K562 (cell line): ENCODE data around the gene SSBP1. TPM values are rescaled to one million over a fixed set of nuclear protein-coding genes. Genes with fewer than 3 reads are reported as not detected.

Experiments
- BCOR ChIP-seq: fragments of 450-650 bp; IDR thresholded peaks from 2 replicates; pipeline ENCODE4 v1.6.1; 2016
- CHCHD3 ChIP-seq: fragments of 250-450 bp; sonication (Bioruptor Pico); IDR thresholded peaks from 2 replicates; pipeline ENCODE4 v2.1.2; 2022; ENCODE audit warnings: mild to moderate bottlenecking
- DNMT1 ChIP-seq: fragments of 450-650 bp; IDR thresholded peaks from 2 replicates; pipeline ENCODE4 v1.6.1; 2016; ENCODE audit warnings: antibody characterized with exemption, mild to moderate bottlenecking
- E2F8 ChIP-seq: fragments of 450-650 bp; IDR thresholded peaks from 2 replicates; pipeline ENCODE4 v1.7.1; 2018; ENCODE audit warnings: mild to moderate bottlenecking, low read depth; ENCODE audit not compliant: partially characterized antibody
- EP300 ChIP-seq: IDR thresholded peaks from 2 replicates; pipeline ENCODE4 v1.6.1; 2012; ENCODE audit warnings: low read length, improper control_type of control experiment
- GTF2E2 ChIP-seq: fragments of 200-800 bp; sonication (Bioruptor generic); IDR thresholded peaks from 2 replicates; pipeline ENCODE4 v1.6.1; 2016; ENCODE audit warnings: missing genetic modification characterization, missing compliant biosample characterization
- HMBOX1 ChIP-seq: sonication (generic); IDR thresholded peaks from 2 replicates; pipeline ENCODE4 v1.6.1; 2016
- KLF13 ChIP-seq: fragments of 450-650 bp; IDR thresholded peaks from 2 replicates; pipeline ENCODE4 v1.6.1; 2016; ENCODE audit warnings: missing genetic modification characterization, low read depth, mild to moderate bottlenecking, missing compliant biosample characterization, moderate library complexity, borderline replicate concordance
- PHB ChIP-seq: fragments of 250-450 bp; sonication (Bioruptor Pico); IDR thresholded peaks from 2 replicates; pipeline ENCODE4 v1.5.0; 2021
- RBM14 ChIP-seq: fragments of 200-400 bp; formaldehyde crosslinking; IDR thresholded peaks from 2 replicates; pipeline ENCODE4 v1.6.1; 2018; ENCODE audit warnings: low read depth, mild to moderate bottlenecking, low read length, moderate library complexity, borderline replicate concordance; ENCODE audit not compliant: insufficient read depth
- RBM17 ChIP-seq: fragments of 200-400 bp; formaldehyde crosslinking; IDR thresholded peaks from 2 replicates; pipeline ENCODE4 v1.6.1; 2017; ENCODE audit warnings: low read depth, mild to moderate bottlenecking, low read length, borderline replicate concordance
- SMARCE1 ChIP-seq: fragments of 450-650 bp; IDR thresholded peaks from 2 replicates; pipeline ENCODE4 v1.7.1; 2016; ENCODE audit warnings: mild to moderate bottlenecking
- TCF7L2 ChIP-seq: fragments of 150-350 bp; IDR thresholded peaks from 2 replicates; pipeline ENCODE4 v1.6.1; 2016; ENCODE audit warnings: low read depth, mild to moderate bottlenecking, low read length, moderate library complexity
- YBX1 ChIP-seq: fragments of 450-650 bp; IDR thresholded peaks from 2 replicates; pipeline ENCODE4 v1.7.1; 2016; ENCODE audit warnings: mild to moderate bottlenecking
- ZKSCAN1 ChIP-seq: fragments of 150-350 bp; IDR thresholded peaks from 2 replicates; pipeline ENCODE4 v1.6.1; 2016; ENCODE audit warnings: low read depth, low read length
- ZNF354B ChIP-seq: fragments of 250-450 bp; sonication (Bioruptor Pico); IDR thresholded peaks from 2 replicates; pipeline ENCODE4 v1.4.0; 2020
- ZNF589 ChIP-seq: fragments of 200-800 bp; sonication (Bioruptor generic); IDR thresholded peaks from 2 replicates; pipeline ENCODE4 v1.6.1; 2016; ENCODE audit warnings: low read depth, missing genetic modification characterization, missing compliant biosample characterization
- ZNF592 ChIP-seq: fragments of 450-650 bp; IDR thresholded peaks from 2 replicates; pipeline ENCODE4 v1.6.1; 2017; ENCODE audit warnings: antibody characterized with exemption, mild to moderate bottlenecking
- ZSCAN32 ChIP-seq: fragments of 450-650 bp; formaldehyde crosslinking; IDR thresholded peaks from 2 replicates; pipeline ENCODE4 v1.4.0; 2020; ENCODE audit warnings: mild to moderate bottlenecking, moderate library complexity
- polyA plus RNA-seq, 8 experiments: library from polyadenylated mRNA; depleted of rRNA in 4 of 8; stranded (reverse) in 5 of 8; unstranded in 3 of 8; fragments of >200 nt; fragmentation: Nextera tagmentation in 2 of 8; fragmentation: Illumina TruSeq in 1 of 8; extraction: Ambion mirVana in 2 of 8; extraction: Trizol in 1 of 8; gene quantifications; 2 replicates each; pipeline versions ENCODE4 v1.2.1 to v1.2.3, GENCODE V29; 2011 to 2014; ENCODE audit warnings: inconsistent platforms in 1 of 8, missing spikeins in 1 of 8
- total RNA-seq, 7 experiments: library from RNA; depleted of rRNA in 6 of 7; stranded (reverse); fragments of >200 nt in 6 of 7; fragmentation: Illumina TruSeq in 2 of 7; extraction: Trizol in 2 of 7; gene quantifications; 2 replicates each; pipeline versions ENCODE4 v1.2.1 to v1.2.3, GENCODE V29; 2011 to 2021; ENCODE audit warnings: low replicate concordance in 1 of 7
- TF ChIP-seq, protein P1 (sequence below): fragments of 450-650 bp; IDR thresholded peaks from one replicate; pipeline ENCODE4 v1.6.1; 2018; ENCODE audit warnings: mild to moderate bottlenecking, moderate library complexity; ENCODE audit not compliant: partially characterized antibody

Gene SSBP1
- total and polyA plus RNA-seq, 9 of the 15 experiments (the other 6 are each of a cell fraction or from before 2014, with no cell fraction given), result 404 to 1,996 (median 835) TPM

DNA sequence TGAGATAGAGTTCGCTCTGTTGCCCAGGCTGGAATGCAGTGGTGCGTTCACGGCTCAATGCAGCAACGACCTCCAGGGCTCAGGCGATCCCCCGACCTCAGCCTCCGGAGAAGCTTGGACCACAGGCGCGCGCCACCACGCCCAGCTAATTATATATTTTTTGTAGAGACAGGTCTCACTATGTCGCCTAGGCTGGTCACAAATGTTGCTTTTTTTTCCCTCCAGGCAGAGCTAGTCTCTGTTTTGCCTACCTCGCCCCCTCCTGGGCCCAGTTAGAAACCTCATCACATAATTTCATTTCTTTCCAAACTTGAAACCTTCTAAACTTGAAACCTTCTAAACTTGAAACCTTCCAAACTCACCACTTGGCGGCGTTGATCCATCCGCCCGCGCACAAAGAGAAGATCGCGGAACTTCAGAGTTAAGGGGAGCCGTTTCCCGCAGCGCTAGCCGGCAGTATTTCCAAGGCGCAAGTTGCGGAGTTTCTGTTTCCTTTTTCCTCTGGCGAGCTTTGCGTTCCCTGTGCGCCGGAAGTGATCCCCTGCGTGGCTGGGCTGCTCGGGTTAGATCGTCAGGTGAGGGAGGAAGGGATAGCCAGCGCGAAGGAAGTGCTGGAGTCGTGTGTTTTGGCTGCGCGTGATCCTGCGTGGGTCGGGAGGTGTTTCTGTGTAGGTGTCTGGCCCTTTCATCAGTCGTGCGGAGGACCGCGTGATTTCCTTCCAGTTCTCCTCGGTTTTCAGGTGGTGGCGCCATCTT lies at the start of gene SSBP1 (continued):
- TF ChIP-seq KLF13 (tag) (peak; percentile 48; the same call in 1 of the 2 replicates), EP300 (peak; percentile 75), CHCHD3 (CRISPR knock-in tag) (no peak), DNMT1 (peak; percentile 88; the same call in 1 of the 2 replicates), ZKSCAN1 (peak; percentile 78), RBM14 (no peak), ZNF589 (CRISPR knock-in tag) (peak; percentile 70), RBM17 (no peak), SMARCE1 (peak; percentile 57; the same call in 1 of the 2 replicates), TCF7L2 (peak; percentile 71), BCOR (peak; percentile 71), ZSCAN32 (CRISPR knock-in tag) (peak; percentile 75; the same call in 1 of the 2 replicates), GTF2E2 (peak; percentile 98), ZNF592 (no peak), ZNF354B (CRISPR knock-in tag) (no peak), YBX1 (no peak), HMBOX1 (peak; percentile 65; the same call in 1 of the 2 replicates), E2F8 (peak; percentile 97), PHB (peak; percentile 84; the same call in 1 of the 2 replicates)
- TF ChIP-seq, protein P1, sequence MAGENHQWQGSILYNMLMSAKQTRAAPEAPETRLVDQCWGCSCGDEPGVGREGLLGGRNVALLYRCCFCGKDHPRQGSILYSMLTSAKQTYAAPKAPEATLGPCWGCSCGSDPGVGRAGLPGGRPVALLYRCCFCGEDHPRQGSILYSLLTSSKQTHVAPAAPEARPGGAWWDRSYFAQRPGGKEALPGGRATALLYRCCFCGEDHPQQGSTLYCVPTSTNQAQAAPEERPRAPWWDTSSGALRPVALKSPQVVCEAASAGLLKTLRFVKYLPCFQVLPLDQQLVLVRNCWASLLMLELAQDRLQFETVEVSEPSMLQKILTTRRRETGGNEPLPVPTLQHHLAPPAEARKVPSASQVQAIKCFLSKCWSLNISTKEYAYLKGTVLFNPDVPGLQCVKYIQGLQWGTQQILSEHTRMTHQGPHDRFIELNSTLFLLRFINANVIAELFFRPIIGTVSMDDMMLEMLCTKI, result no peak
